Omental fat pad (tissue), 4 donors: ENCODE data around the gene GABRB1. TPM values are rescaled to one million over a fixed set of nuclear protein-coding genes. Genes with fewer than 3 reads are reported as not detected.

ENCODE experiments used
- ATAC-seq: fragments of 150-250 bp; one replicate; pipeline ENCODE4 v1.9.1; 2016; ENCODE audit warnings: mild to moderate bottlenecking, moderate library complexity; ENCODE audit not compliant: low FRiP score
- DNase-seq: peaks from one replicate; pipeline ENCODE4 v3.0.0-alpha.2; 2019; ENCODE audit warnings: low spot score
- CTCF ChIP-seq, 3 donors: fragments of 450-650 bp; IDR thresholded peaks; one replicate each; pipeline ENCODE4 v1.5.1; 2016 to 2017; ENCODE audit warnings: antibody characterized with exemption in 3 of 3, mild to moderate bottlenecking in 3 of 3, moderate library complexity in 2 of 3
- total RNA-seq, 4 donors: library from RNA; depleted of rRNA; stranded (reverse); fragments of >200 nt; gene quantifications; one replicate each; pipeline ENCODE4 v1.1.0, GENCODE V29; 2016

The GABRB1 gene
- total RNA-seq, 4 donors from 2014 or later: 0.28 TPM; not detected in 3

- ATAC-seq (no peak), DNase-seq (no peak)
- no peak for TF ChIP-seq CTCF (IDR thresholded peaks at IDR 0.05)
These were observed 164.3 kb downstream of the GABRB1 start for GRCh38 chr4:47195706-47196105.

- TF ChIP-seq CTCF (IDR thresholded peaks at IDR 0.05): no peak
- ATAC-seq: no peak
- no peak for DNase-seq
These were observed 167.4 kb downstream of the GABRB1 start for GRCh38 chr4:47198791-47199190.

GRCh38 chr4:47203593-47203992, 172.2 kb downstream of the GABRB1 start:
- no peak for TF ChIP-seq CTCF (IDR thresholded peaks at IDR 0.05)
- ATAC-seq (no peak), DNase-seq (no peak)

- no peak for TF ChIP-seq CTCF (IDR thresholded peaks at IDR 0.05)
- DNase-seq (no peak), ATAC-seq (no peak)
These were observed 176.2 kb downstream of the GABRB1 start for GRCh38 chr4:47207555-47207954.

GRCh38 chr4:47209833-47210232, 178.5 kb downstream of the GABRB1 start:
- TF ChIP-seq CTCF (IDR thresholded peaks at IDR 0.05): no peak
- DNase-seq (no peak), ATAC-seq (no peak)

- TF ChIP-seq CTCF (IDR thresholded peaks at IDR 0.05): no peak
- no peak for DNase-seq
- ATAC-seq: no peak
These were observed 179.5 kb downstream of the GABRB1 start for GRCh38 chr4:47210828-47211227.

- no peak for TF ChIP-seq CTCF (IDR thresholded peaks at IDR 0.05)
- no peak for ATAC-seq
These were observed 181.7 kb downstream of the GABRB1 start for GRCh38 chr4:47213106-47213505.

More at GRCh38 chr4:47213106-47213505, 181.7 kb downstream of the GABRB1 start:
- no peak for DNase-seq
